Measurements from ENCODE around the gene MERTK. TPM values are rescaled to one million over a fixed set of nuclear protein-coding genes. Genes with fewer than 3 reads are reported as not detected.

MERTK gene
- total RNA-seq, 1 experiment from 2014 or later = 2.5 TPM

GRCh38 chr2:111898703-111899514, 502 bp downstream of the MERTK start:
- H3K27me3 ChIP-seq (ENCODE audit: low read length) = peaks cover 5% of the 10 kb centered on the region; the same call in 1 of the 2 replicates
- H3K9ac ChIP-seq (ENCODE audit: low read length) = peak overlapping the region; percentile 41; the same call in 1 of the 2 replicates
- DNase-seq (no peak), ATAC-seq (peak; percentile 4)
- TF ChIP-seq EZH2 (IDR thresholded peaks at IDR 0.05; ENCODE audit: low read length, unreplicated experiment) = peak; percentile 64
- no peak for TF ChIP-seq CTCF (conservative IDR thresholded peaks at IDR 0.05; ENCODE audit: low read depth, low read length)
- ChIA-PET POLR2A (ENCODE audit: unreplicated experiment) (interaction anchor here (0.6 kb wide), 2 partner anchors 9 to 121 kb away, joined by 6 to 16 read pairs; no protein-coding TSS in a partner anchor), CTCF (interaction anchor here (0.6 kb wide), 3 partner anchors 52 to 156 kb away, joined by 4 to 5 read pairs (median 4); partner anchors contain the start of gene TMEM87B)
- intact Hi-C loops (cut with micrococcal nuclease) = loop anchor here (5.0 kb wide), 1 partner anchor 128 kb away; no protein-coding TSS in a partner anchor
- H3K36me3 ChIP-seq (ENCODE audit: low read depth, low read length) = no peaks in the 10 kb centered on the region
- no peaks in the 10 kb centered on the region for H3K9me3 ChIP-seq (ENCODE audit: low read length)
- BruUV-seq (replicated peaks) = no TSS peak
- no peaks in the 10 kb centered on the region for H4K20me1 ChIP-seq (ENCODE audit: low read length)
- H3K4me1 ChIP-seq (ENCODE audit: insufficient read depth, low read length) = peaks cover 12% of the 10 kb centered on the region
- no peaks in the 10 kb centered on the region for H3F3A ChIP-seq (ENCODE audit: low read length, unreplicated experiment)
- no peaks in the 10 kb centered on the region for H3K9me2 ChIP-seq (replicated peaks; ENCODE audit: low read length)
- H3K4me2 ChIP-seq (ENCODE audit: low read length) = peak overlapping the region; percentile 94
- peak overlapping the region; percentile 97 for H2AFZ ChIP-seq (ENCODE audit: low read length)
- no peaks in the 10 kb centered on the region for H3K79me2 ChIP-seq (ENCODE audit: low read length)
- H3K27ac ChIP-seq (ENCODE audit: low read length) = no peak overlapping the region
- peak overlapping the region; percentile 81 for H3K4me3 ChIP-seq (ENCODE audit: low read length)

GRCh38 chr2:111900859-111901258, 2.5 kb downstream of the MERTK start:
- no peak for TF ChIP-seq EZH2phosphoT487 (IDR thresholded peaks at IDR 0.05; ENCODE audit: borderline replicate concordance, low read length)
- TF ChIP-seq EZH2 (IDR thresholded peaks at IDR 0.05; ENCODE audit: low read length, unreplicated experiment) = no peak
- TF ChIP-seq CTCF (conservative IDR thresholded peaks at IDR 0.05; ENCODE audit: low read depth, low read length) = peak; percentile 79
- peaks cover 12% of the 10 kb centered on the region for H3K4me1 ChIP-seq (ENCODE audit: insufficient read depth, low read length)

More at GRCh38 chr2:111900859-111901258, 2.5 kb downstream of the MERTK start:
- peaks cover 5% of the 10 kb centered on the region; the same call in 1 of the 2 replicates for H3K27me3 ChIP-seq (ENCODE audit: low read length)
- DNase-seq (peak; percentile 62), ATAC-seq (peak; percentile 16)
- no peaks in the 10 kb centered on the region for H3K9me3 ChIP-seq (ENCODE audit: low read length)
- no peak overlapping the region for H3K4me2 ChIP-seq (ENCODE audit: low read length)
- H3F3A ChIP-seq (ENCODE audit: low read length, unreplicated experiment) = no peaks in the 10 kb centered on the region
- H3K9ac ChIP-seq (ENCODE audit: low read length) = no peak overlapping the region
- H2AFZ ChIP-seq (ENCODE audit: low read length) = no peak overlapping the region
- no peak overlapping the region for H3K4me3 ChIP-seq (ENCODE audit: low read length)
- intact Hi-C loops (cut with micrococcal nuclease) = loop anchor here (1.0 to 10.0 kb wide), 3 partner anchors 45 to 147 kb away; no protein-coding TSS in a partner anchor
- no TSS peak for BruUV-seq (replicated peaks)
- H3K36me3 ChIP-seq (ENCODE audit: low read depth, low read length) = no peaks in the 10 kb centered on the region
- CTCF ChIA-PET = interaction anchor here (0.6 to 1.0 kb wide), 3 partner anchors 45 to 154 kb away, joined by 3 to 5 read pairs (median 3); no protein-coding TSS in a partner anchor
- H3K9me2 ChIP-seq (replicated peaks; ENCODE audit: low read length) = no peaks in the 10 kb centered on the region
- H3K27ac ChIP-seq (ENCODE audit: low read length) = no peak overlapping the region
- no peaks in the 10 kb centered on the region for H4K20me1 ChIP-seq (ENCODE audit: low read length)
- no peaks in the 10 kb centered on the region for H3K79me2 ChIP-seq (ENCODE audit: low read length)
- POLR2A ChIA-PET (ENCODE audit: unreplicated experiment) = no interaction called here
